NT2/D1 (cell line): Measurements from ENCODE around the gene NPTX2.

ENCODE experiments used
- SUZ12 ChIP-seq: IDR thresholded peaks from 2 replicates; pipeline ENCODE4 v1.6.1; 2011; ENCODE audit not compliant: insufficient read length, insufficient read depth; ENCODE audit errors: extremely low read depth
- YY1 ChIP-seq: IDR thresholded peaks from 2 replicates; pipeline ENCODE4 v1.6.1; 2011; ENCODE audit not compliant: insufficient read length, insufficient read depth
- ZNF274 ChIP-seq: IDR thresholded peaks from 2 replicates; pipeline ENCODE4 v1.6.1; 2011; ENCODE audit warnings: mild to moderate bottlenecking, low read depth, low read length

DNA sequence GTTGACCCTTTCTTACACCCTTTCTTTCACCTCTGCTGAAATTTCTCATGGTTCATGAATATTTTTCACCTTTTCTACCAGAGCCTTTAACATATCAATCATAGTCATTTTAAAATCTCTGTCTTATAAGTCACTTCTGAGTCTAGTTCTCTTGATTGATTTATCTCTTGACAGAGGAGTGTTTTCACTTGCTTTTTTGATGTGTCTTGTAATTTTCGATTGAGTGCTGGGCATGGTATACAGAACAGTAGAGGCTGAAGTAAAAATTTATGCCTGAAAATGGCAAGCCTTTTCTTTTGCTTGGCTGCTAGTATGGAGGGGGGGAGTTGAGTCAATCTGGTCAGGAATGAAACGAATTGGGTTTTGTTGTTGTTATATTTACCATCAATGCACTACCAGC is 41.2 kb upstream of the NPTX2 start:
- TF ChIP-seq SUZ12 (no peak), ZNF274 (no peak), YY1 (no peak)
